HCT116 (cell line): Measurements from ENCODE around the gene ALLC.

ENCODE experiments used
- EGR1 ChIP-seq: IDR thresholded peaks from 2 replicates; pipeline ENCODE4 v1.6.1; 2012; ENCODE audit warnings: low read depth
- TF ChIP-seq, protein P1 (sequence below), 3 experiments: fragments of 200-600 bp in 1 of 3; sonication (generic) in 1 of 3; IDR thresholded peaks in 2 of 3; conservative IDR thresholded peaks in 1 of 3; 2 replicates each; pipeline ENCODE4 v1.5.1; 2012 to 2017; ENCODE audit warnings: low read depth in 2 of 3, low read length in 2 of 3, antibody characterized with exemption in 1 of 3, borderline replicate concordance in 1 of 3, control low read depth in 1 of 3, mild to moderate bottlenecking in 1 of 3, mixed read lengths in 1 of 3, mixed run types in 1 of 3, moderate library complexity in 1 of 3; ENCODE audit not compliant: insufficient read depth in 1 of 3

DNA sequence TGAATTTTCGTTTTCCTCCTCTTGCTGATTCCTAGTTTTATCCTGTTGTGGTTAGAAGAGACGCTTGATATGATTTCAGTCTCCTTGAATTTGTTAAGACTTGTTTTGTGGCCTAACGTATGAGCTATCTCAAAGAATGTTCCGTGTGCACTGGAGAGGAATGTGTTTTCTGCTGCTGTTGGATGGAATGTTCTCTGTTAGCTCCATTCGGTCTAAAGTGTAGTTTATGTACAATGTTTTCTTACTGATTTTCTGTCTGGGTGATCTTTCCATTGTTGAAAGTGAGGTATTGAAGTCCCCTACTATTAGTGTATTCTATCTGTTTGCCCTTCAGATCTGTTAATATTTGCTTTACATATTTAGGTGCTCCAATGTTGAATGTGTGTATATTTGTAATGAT lies 37.2 kb upstream of the ALLC start:
- TF ChIP-seq, protein P1, sequence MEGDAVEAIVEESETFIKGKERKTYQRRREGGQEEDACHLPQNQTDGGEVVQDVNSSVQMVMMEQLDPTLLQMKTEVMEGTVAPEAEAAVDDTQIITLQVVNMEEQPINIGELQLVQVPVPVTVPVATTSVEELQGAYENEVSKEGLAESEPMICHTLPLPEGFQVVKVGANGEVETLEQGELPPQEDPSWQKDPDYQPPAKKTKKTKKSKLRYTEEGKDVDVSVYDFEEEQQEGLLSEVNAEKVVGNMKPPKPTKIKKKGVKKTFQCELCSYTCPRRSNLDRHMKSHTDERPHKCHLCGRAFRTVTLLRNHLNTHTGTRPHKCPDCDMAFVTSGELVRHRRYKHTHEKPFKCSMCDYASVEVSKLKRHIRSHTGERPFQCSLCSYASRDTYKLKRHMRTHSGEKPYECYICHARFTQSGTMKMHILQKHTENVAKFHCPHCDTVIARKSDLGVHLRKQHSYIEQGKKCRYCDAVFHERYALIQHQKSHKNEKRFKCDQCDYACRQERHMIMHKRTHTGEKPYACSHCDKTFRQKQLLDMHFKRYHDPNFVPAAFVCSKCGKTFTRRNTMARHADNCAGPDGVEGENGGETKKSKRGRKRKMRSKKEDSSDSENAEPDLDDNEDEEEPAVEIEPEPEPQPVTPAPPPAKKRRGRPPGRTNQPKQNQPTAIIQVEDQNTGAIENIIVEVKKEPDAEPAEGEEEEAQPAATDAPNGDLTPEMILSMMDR (IDR thresholded peaks at IDR 0.05 in 2 of 3, conservative IDR thresholded peaks at IDR 0.05 in 1 of 3; ENCODE audit: borderline replicate concordance in 1 of 3, insufficient read depth in 1 of 3, low read depth in 2 of 3, low read length in 2 of 3) = no peak
- TF ChIP-seq EGR1 = no peak
